K562 (cell line): ENCODE results near the gene NOD2. TPM values are rescaled to one million over a fixed set of nuclear protein-coding genes. Genes with fewer than 3 reads are reported as not detected.

Experiments used
- ATAC-seq: fragments of 200-7000 bp; cut with Tn5 transposase; 3 replicates; pipeline ENCODE4 v1.9.1; 2020; ENCODE audit warnings: moderate library complexity
- BruUV-seq: library from RNA; stranded (reverse); fragments of 400-500 nt; replicated peaks from 2 replicates; lab custom pipeline; 2021; lab: Mats Ljungman, UMichigan
- CTCF ChIA-PET: fragments of 300-600 bp; formaldehyde crosslinking; extraction: SDS; loops from one replicate; lab custom pipeline; 2021; ENCODE audit warnings: low intra/inter-chr PET ratio; lab: Yijun Ruan, JAX
- POLR2A ChIA-PET: fragments of 300-600, 350-650 bp; sonication (Branson Sonifier 250); formaldehyde crosslinking; extraction: SDS; loops from one replicate; lab custom pipeline; 2021; ENCODE audit warnings: antibody characterized with exemption, inconsistent platforms; lab: Yijun Ruan, JAX
- DNase-seq, 4 experiments: peaks; one replicate each; pipeline versions ENCODE4 v3.0.0 to v3.0.0-alpha.2; 2011 to 2018; ENCODE audit warnings: low spot score in 3 of 4, mixed read lengths in 3 of 4; ENCODE audit errors: extremely low read depth in 1 of 4
- FAIRE-seq: peaks from 2 replicates; lab custom pipeline; 2011; peaks lifted over from hg19 to GRCh38; lab: Jason Lieb, UNC
- H2AFZ ChIP-seq: 2 replicates; pipeline ENCODE4 v1.6.0; 2011; ENCODE audit warnings: low read depth, low read length, control low read depth, inconsistent platforms
- H3K27ac ChIP-seq: fragments of 200-600 bp; 3 replicates; pipeline ENCODE4 v1.8.0; 2011; ENCODE audit warnings: low read depth, mild to moderate bottlenecking, control low read depth, inconsistent platforms, low read length, moderate library complexity, mixed read lengths; ENCODE audit errors: extremely low read depth
- H3K27me3 ChIP-seq, 2 experiments: fragments of 300-600 bp in 1 of 2; 2 replicates in 1 of 2; 3 replicates in 1 of 2; pipeline versions ENCODE4 v1.6.0 to v1.8.0; 2011; ENCODE audit warnings: inconsistent platforms in 2 of 2, low read length in 2 of 2, mild to moderate bottlenecking in 1 of 2, mixed read lengths in 1 of 2, moderate library complexity in 1 of 2; ENCODE audit not compliant: control insufficient read depth in 2 of 2, insufficient read depth in 2 of 2
- H3K36me3 ChIP-seq: fragments of 300-600 bp; 3 replicates; pipeline ENCODE4 v1.8.0; 2011; ENCODE audit warnings: mild to moderate bottlenecking, low read length, inconsistent platforms; ENCODE audit not compliant: control insufficient read depth, insufficient read depth
- H3K4me1 ChIP-seq, 2 experiments: fragments of 200-600 bp in 1 of 2; replicated peaks in 1 of 2; 2 replicates in 1 of 2; 3 replicates in 1 of 2; pipeline versions ENCODE4 v1.5.1 to v1.8.0; 2011; ENCODE audit warnings: inconsistent platforms in 2 of 2, low read length in 2 of 2, mild to moderate bottlenecking in 1 of 2, mixed read lengths in 1 of 2, moderate library complexity in 1 of 2; ENCODE audit not compliant: control insufficient read depth in 2 of 2, insufficient read depth in 2 of 2
- H3K4me2 ChIP-seq: 2 replicates; pipeline ENCODE4 v1.6.1; 2011; ENCODE audit warnings: low read length, control low read depth, inconsistent platforms, mixed read lengths; ENCODE audit not compliant: insufficient read depth
- H3K4me3 ChIP-seq: fragments of 200-600 bp; sonication (generic), shearing (Covaris generic); 2 replicates; pipeline ENCODE4 v1.5.1; 2016; ENCODE audit warnings: control low read depth, inconsistent platforms
- H3K79me2 ChIP-seq: fragments of 200-600 bp; 3 replicates; pipeline ENCODE4 v1.8.0; 2011; ENCODE audit warnings: low read length, inconsistent platforms; ENCODE audit not compliant: control insufficient read depth, insufficient read depth
- H3K9ac ChIP-seq, 2 experiments: 2 replicates each; pipeline versions ENCODE4 v1.6.0 to v1.6.1; 2011; ENCODE audit warnings: low read depth in 2 of 2, low read length in 2 of 2, control low read depth in 1 of 2, inconsistent platforms in 1 of 2, mild to moderate bottlenecking in 1 of 2, mixed read lengths in 1 of 2; ENCODE audit not compliant: insufficient read depth in 1 of 2
- H3K9me1 ChIP-seq: one replicate; pipeline ENCODE4 v1.6.0; 2011; ENCODE audit warnings: inconsistent platforms, mild to moderate bottlenecking, low read length, moderate library complexity; ENCODE audit not compliant: control insufficient read depth, insufficient read depth
- H3K9me3 ChIP-seq: replicated peaks from 2 replicates; pipeline ENCODE4 v1.5.1; 2011; ENCODE audit warnings: low read depth, low read length, inconsistent platforms; ENCODE audit not compliant: control insufficient read depth, insufficient read depth
- H4K20me1 ChIP-seq: replicated peaks from 2 replicates; pipeline ENCODE4 v1.6.1; 2011; ENCODE audit warnings: low read length, inconsistent platforms, mixed read lengths; ENCODE audit not compliant: control insufficient read depth, insufficient read depth
- BDP1 ChIP-seq: IDR thresholded peaks from 3 replicates; pipeline ENCODE4 v1.6.1; 2011; ENCODE audit not compliant: insufficient read length, insufficient read depth
- COPS2 ChIP-seq: fragments of 450-650 bp; conservative IDR thresholded peaks from 2 replicates; pipeline ENCODE4 v1.6.1; 2016; ENCODE audit warnings: mild to moderate bottlenecking, moderate library complexity
- HDAC3 ChIP-seq: fragments of 450-650 bp; IDR thresholded peaks from 2 replicates; pipeline ENCODE4 v1.6.1; 2018; ENCODE audit warnings: borderline replicate concordance, mild to moderate bottlenecking, moderate library complexity; ENCODE audit not compliant: partially characterized antibody
- KAT2B ChIP-seq: IDR thresholded peaks from one replicate; pipeline ENCODE4 v1.6.1; 2012; ENCODE audit warnings: low read depth, mild to moderate bottlenecking, control low read depth, inconsistent platforms, low read length, moderate library complexity
- MBD1 ChIP-seq: fragments of 250-450 bp; sonication (Bioruptor Pico); IDR thresholded peaks from 2 replicates; pipeline ENCODE4 v1.8.0; 2022; ENCODE audit warnings: inconsistent platforms
- NEUROD1 ChIP-seq: fragments of 150-350 bp; IDR thresholded peaks from 2 replicates; pipeline ENCODE4 v1.6.1; 2014; ENCODE audit warnings: borderline replicate concordance, low read length, low read depth; ENCODE audit not compliant: partially characterized antibody
- RCOR1 ChIP-seq, 2 experiments: IDR thresholded peaks; 2 replicates each; pipeline ENCODE4 v1.6.1; 2012; ENCODE audit warnings: low read depth in 2 of 2, low read length in 2 of 2, borderline replicate concordance in 1 of 2, improper control_type of control experiment in 1 of 2
- SMAD4 ChIP-seq: fragments of 250-450 bp; sonication (Bioruptor Pico); conservative IDR thresholded peaks from 2 replicates; pipeline ENCODE4 v1.8.0; 2021; ENCODE audit warnings: inconsistent platforms, mild to moderate bottlenecking, moderate library complexity
- WGBS: fragments of 100-300 bp; shearing (Covaris generic); methylation state at CpG from one replicate; pipeline ENCODE4 v1.1.6; 2016; ENCODE audit warnings: low coverage, mixed read lengths; ENCODE audit not compliant: insufficient coverage; ENCODE audit errors: missing lambda C conversion rate; 5-methylcytosine and 5-hydroxymethylcytosine counted together
- in situ Hi-C: fragments of 300-500 bp; cut with MboI; formaldehyde crosslinking; loops from 4 replicates; pipeline ENCODE4 v1.15.0; 2018; ENCODE audit warnings: inconsistent platforms, mixed read lengths
- intact Hi-C: fragments of 100-400 bp; cut with micrococcal nuclease; formaldehyde crosslinking; loops from 2 replicates; pipeline ENCODE4 v1.14.2; 2022
- polyA plus RNA-seq, 8 experiments: library from polyadenylated mRNA; depleted of rRNA in 4 of 8; stranded (reverse) in 5 of 8; unstranded in 3 of 8; fragments of >200 nt; fragmentation: Nextera tagmentation in 2 of 8; fragmentation: Illumina TruSeq in 1 of 8; extraction: Ambion mirVana in 2 of 8; extraction: Trizol in 1 of 8; gene quantifications; 2 replicates each; pipeline versions ENCODE4 v1.2.1 to v1.2.3, GENCODE V29; 2011 to 2014; ENCODE audit warnings: inconsistent platforms in 1 of 8, missing spikeins in 1 of 8
- total RNA-seq, 7 experiments: library from RNA; depleted of rRNA in 6 of 7; stranded (reverse); fragments of >200 nt in 6 of 7; fragmentation: Illumina TruSeq in 2 of 7; extraction: Trizol in 2 of 7; gene quantifications; 2 replicates each; pipeline versions ENCODE4 v1.2.1 to v1.2.3, GENCODE V29; 2011 to 2021; ENCODE audit warnings: low replicate concordance in 1 of 7
- TF ChIP-seq, protein P1 (sequence below), 2 experiments: IDR thresholded peaks; 2 replicates each; pipeline ENCODE4 v1.6.1; 2011; ENCODE audit warnings: borderline replicate concordance in 1 of 2, control low read depth in 1 of 2, low read depth in 1 of 2, low read length in 1 of 2, mild to moderate bottlenecking in 1 of 2, mixed read lengths in 1 of 2, moderate library complexity in 1 of 2; ENCODE audit not compliant: insufficient read depth in 1 of 2, insufficient read length in 1 of 2, poor library complexity in 1 of 2, severe bottlenecking in 1 of 2; ENCODE audit errors: extremely low read depth in 1 of 2
- TF ChIP-seq, protein P2 (sequence below), 3 experiments: fragments of 200-800 bp in 1 of 3; sonication (Bioruptor generic) in 1 of 3; sonication (generic) in 1 of 3; formaldehyde crosslinking in 1 of 3; IDR thresholded peaks; 2 replicates each; pipeline versions ENCODE4 v1.6.1 to v1.8.0; 2016 to 2022; ENCODE audit warnings: mild to moderate bottlenecking in 2 of 3, missing compliant biosample characterization in 2 of 3, missing genetic modification characterization in 2 of 3, missing genetic modification reagents in 1 of 3
- TF ChIP-seq, protein P3 (sequence below): fragments of 150-350 bp; conservative IDR thresholded peaks from 2 replicates; pipeline ENCODE4 v1.6.1; 2014; ENCODE audit warnings: low read length

Gene NOD2
- total and polyA plus RNA-seq, 9 of the 15 experiments (the other 6 are each of a cell fraction or from before 2014, with no cell fraction given), result 0.04 TPM; not detected in 8

DNA sequence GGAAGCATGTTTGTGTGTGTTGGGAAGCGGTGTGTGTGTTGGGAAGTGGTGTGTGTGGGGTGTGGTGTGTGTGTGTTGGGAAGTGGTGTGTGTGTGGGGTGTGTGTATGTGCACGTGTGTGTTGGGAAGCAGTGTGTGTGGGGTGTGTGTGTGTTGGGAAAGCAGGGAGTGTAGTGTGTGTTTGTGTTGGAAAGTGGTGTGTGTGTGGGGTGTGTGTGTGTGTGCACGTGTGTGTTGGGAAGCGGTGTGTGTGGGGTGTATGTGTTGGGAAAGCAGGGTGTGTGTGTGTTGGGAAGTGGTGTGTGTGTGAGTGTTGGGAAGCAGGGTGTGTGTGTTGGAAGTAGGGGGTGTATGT, 785 bp upstream of the NOD2 start:
- Histone ChIP-seq H3K9me1 (no peaks in the 10 kb centered on the region), H3K4me1 (peaks cover 9% of the 10 kb centered on the region in 2 experiments; a peak in 4 of 5 replicates), H4K20me1 (no peaks in the 10 kb centered on the region; the same call in 1 of the 2 replicates), H3K9ac (no peak overlapping the region), H3K27ac (no peak overlapping the region), H3K4me2 (peak overlapping the region; percentile 35; the same call in 1 of the 2 replicates), H3K9me3 (no peaks in the 10 kb centered on the region), H3K36me3 (no peaks in the 10 kb centered on the region), H2AFZ (no peak overlapping the region)
- no peak for FAIRE-seq
- no TSS peak for BruUV-seq
- intact Hi-C loops (no loop called here), in situ Hi-C loops (no loop called here)
- WGBS, result 21% methylated on average over 3 of the region's 4 CpGs
- TF ChIP-seq HDAC3 (no peak), COPS2 (no peak), RCOR1 (IDR thresholded peaks at IDR 0.05; ENCODE audit: borderline replicate concordance in 1 of 2, low read depth in 2 of 2, low read length in 2 of 2) (no peak), NEUROD1 (no peak), SMAD4 (CRISPR knock-in tag) (no peak), MBD1 (CRISPR knock-in tag) (no peak), KAT2B (no peak), BDP1 (no peak)
- TF ChIP-seq, protein P1, sequence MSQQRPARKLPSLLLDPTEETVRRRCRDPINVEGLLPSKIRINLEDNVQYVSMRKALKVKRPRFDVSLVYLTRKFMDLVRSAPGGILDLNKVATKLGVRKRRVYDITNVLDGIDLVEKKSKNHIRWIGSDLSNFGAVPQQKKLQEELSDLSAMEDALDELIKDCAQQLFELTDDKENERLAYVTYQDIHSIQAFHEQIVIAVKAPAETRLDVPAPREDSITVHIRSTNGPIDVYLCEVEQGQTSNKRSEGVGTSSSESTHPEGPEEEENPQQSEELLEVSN (IDR thresholded peaks at IDR 0.05; ENCODE audit: borderline replicate concordance in 1 of 2, extremely low read depth in 1 of 2, insufficient read depth in 1 of 2, insufficient read length in 1 of 2, low read depth in 1 of 2, low read length in 1 of 2, poor library complexity in 1 of 2, severe bottlenecking in 1 of 2), result no peak
- TF ChIP-seq, protein P2, sequence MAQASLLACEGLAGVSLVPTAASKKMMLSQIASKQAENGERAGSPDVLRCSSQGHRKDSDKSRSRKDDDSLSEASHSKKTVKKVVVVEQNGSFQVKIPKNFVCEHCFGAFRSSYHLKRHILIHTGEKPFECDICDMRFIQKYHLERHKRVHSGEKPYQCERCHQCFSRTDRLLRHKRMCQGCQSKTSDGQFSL (CRISPR knock-in tag; IDR thresholded peaks at IDR 0.05), result no peak
- TF ChIP-seq, protein P2 (tag; IDR thresholded peaks at IDR 0.05), result no peak
- TF ChIP-seq, protein P3, sequence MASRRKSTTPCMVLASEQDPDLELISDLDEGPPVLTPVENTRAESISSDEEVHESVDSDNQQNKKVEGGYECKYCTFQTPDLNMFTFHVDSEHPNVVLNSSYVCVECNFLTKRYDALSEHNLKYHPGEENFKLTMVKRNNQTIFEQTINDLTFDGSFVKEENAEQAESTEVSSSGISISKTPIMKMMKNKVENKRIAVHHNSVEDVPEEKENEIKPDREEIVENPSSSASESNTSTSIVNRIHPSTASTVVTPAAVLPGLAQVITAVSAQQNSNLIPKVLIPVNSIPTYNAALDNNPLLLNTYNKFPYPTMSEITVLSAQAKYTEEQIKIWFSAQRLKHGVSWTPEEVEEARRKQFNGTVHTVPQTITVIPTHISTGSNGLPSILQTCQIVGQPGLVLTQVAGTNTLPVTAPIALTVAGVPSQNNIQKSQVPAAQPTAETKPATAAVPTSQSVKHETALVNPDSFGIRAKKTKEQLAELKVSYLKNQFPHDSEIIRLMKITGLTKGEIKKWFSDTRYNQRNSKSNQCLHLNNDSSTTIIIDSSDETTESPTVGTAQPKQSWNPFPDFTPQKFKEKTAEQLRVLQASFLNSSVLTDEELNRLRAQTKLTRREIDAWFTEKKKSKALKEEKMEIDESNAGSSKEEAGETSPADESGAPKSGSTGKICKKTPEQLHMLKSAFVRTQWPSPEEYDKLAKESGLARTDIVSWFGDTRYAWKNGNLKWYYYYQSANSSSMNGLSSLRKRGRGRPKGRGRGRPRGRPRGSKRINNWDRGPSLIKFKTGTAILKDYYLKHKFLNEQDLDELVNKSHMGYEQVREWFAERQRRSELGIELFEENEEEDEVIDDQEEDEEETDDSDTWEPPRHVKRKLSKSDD, result no peak
- TF ChIP-seq, all 486 proteins: peak for 0
- ChIA-PET POLR2A (no interaction called here), CTCF (no interaction called here)
- H3K79me2 ChIP-seq, result no peaks in the 10 kb centered on the region
- ATAC-seq, result no peak
- no peak for DNase-seq
- peaks cover 4 to 24% of the 10 kb centered on the region in 2 experiments; a peak in 3 of 5 replicates for H3K27me3 ChIP-seq
- no peak overlapping the region for H3K4me3 ChIP-seq
